Mesodermal cell (in vitro differentiated cells): ENCODE measurements around the gene ATG12. TPM values are rescaled to one million over a fixed set of nuclear protein-coding genes. Genes with fewer than 3 reads are reported as not detected.
"Not testable (repeated sequence)": the region's sequence is repeated elsewhere in the genome, so short reads cannot be mapped to it uniquely, and the experiment has no call there.

ENCODE experiments used
- H3K27ac ChIP-seq: 2 replicates; pipeline ENCODE4 v1.7.0; 2013; ENCODE audit warnings: mild to moderate bottlenecking, low read depth, low read length, moderate library complexity; ENCODE audit not compliant: severe bottlenecking
- H3K36me3 ChIP-seq: 2 replicates; pipeline ENCODE4 v1.7.1; 2013; ENCODE audit warnings: mild to moderate bottlenecking, low read length, moderate library complexity; ENCODE audit not compliant: control insufficient read depth, insufficient read depth
- H3K4me1 ChIP-seq: one replicate; pipeline ENCODE4 v1.7.1; 2013; ENCODE audit warnings: mild to moderate bottlenecking, low read length; ENCODE audit not compliant: insufficient read depth, control insufficient read depth, poor library complexity, severe bottlenecking
- H3K4me3 ChIP-seq: 2 replicates; pipeline ENCODE4 v1.7.0; 2013; ENCODE audit warnings: low read length, control low read depth, mild to moderate bottlenecking; ENCODE audit not compliant: insufficient read depth, poor library complexity, severe bottlenecking; ENCODE audit errors: extremely low read depth
- H3K9me3 ChIP-seq: 2 replicates; pipeline ENCODE4 v1.7.1; 2013; ENCODE audit warnings: mild to moderate bottlenecking, low read length, moderate library complexity; ENCODE audit not compliant: control insufficient read depth
- WGBS, 2 experiments: methylation state at CpG; one replicate each; pipeline ENCODE4 v1.1.5; 2013; ENCODE audit warnings: missing lambda C conversion rate in 2 of 2; ENCODE audit not compliant: insufficient coverage in 2 of 2; 5-methylcytosine and 5-hydroxymethylcytosine counted together
- polyA plus RNA-seq, 2 experiments: library from polyadenylated mRNA; stranded (reverse); fragments of 50-300 nt; gene quantifications; one replicate each; pipeline ENCODE4 v1.2.3, GENCODE V29; 2013

Gene ATG12
- polyA plus RNA-seq (2013, experiment 1 of 2) = 64.7 TPM
- 88.2 TPM for polyA plus RNA-seq (2013, experiment 2 of 2)

DNA sequence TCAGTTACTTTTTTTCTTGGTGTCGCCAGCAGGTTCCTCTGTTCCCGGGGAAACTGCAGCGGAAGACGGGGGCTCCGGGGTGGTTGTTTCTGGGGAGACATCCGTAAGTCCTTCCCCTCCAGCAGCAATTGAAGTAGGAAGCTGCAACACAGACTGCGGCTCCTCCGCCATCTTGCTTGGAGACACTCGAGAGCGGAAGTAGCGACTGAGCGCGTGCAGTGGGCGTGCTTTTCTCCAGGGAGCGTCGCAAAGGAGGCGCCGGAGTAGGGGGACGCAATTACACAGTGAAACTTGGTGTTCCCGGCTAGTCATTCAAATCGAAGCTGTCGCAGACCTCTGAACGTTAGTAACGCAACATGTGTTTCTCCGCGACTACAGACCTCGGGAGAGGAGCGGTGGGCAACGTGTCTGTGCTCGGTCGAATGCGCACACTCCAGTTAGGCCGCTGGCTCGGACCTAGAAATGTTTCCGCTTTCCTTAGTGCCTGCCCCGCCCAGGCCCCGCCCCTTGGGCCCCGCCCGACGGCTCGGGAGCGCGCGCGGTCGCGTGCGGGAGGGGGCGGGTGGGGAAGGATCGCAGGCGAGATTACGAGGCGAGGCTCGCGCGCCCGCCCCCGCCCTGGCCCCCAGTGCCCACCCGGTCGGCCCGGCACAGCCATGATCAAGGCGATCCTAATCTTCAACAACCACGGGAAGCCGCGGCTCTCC, at the start of gene ATG12, which contains the start of gene AP3S1:
Gene ATG12 (minus strand): TSS at position 184 of the 707 bp plus-strand sequence. CDS start 13 bp downstream, at position 171.
Gene AP3S1 (plus strand): TSS at position 554 of the 707 bp plus-strand sequence. CDS start 103 bp downstream, at position 657.
- WGBS, 2 experiments = 14% methylated on average over 53 to 59 of the region's 65 CpGs

DNA sequence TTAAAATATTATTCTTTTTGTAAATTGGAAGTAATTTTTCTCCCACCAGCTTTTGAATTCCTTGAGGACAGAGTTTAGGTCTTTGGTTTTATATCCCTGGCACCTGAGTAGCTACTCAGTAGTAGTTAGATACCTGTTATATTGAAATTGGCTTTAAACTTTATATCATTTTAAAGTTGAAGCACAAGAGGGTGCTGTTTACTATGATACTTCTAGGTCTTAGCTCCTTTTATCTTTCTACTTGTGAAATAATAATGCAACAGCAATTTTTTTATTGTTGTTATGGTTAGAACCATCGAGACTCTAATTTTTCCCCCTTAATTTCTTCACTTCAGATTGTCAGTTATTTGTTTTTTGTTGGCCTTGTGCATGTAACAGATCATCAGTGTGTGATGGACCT, 46.7 kb upstream of the ATG12 start:
- Histone ChIP-seq H3K4me1 (no peaks in the 10 kb centered on the region), H3K36me3 (peaks cover 6% of the 10 kb centered on the region), H3K4me3 (no peak overlapping the region), H3K27ac (no peak overlapping the region), H3K9me3 (no peaks in the 10 kb centered on the region)
- no CpG with 5 or more reads among the region's 1 CpG for WGBS, 2 experiments

More for the DNA sequence above, at the start of gene ATG12, which contains the start of gene AP3S1:
- H3K9me3 ChIP-seq = no peaks in the 10 kb centered on the region
- H3K36me3 ChIP-seq = peaks cover 11% of the 10 kb centered on the region
- H3K27ac ChIP-seq = peak within 1 kb of the TSS; percentile 93
- H3K4me3 ChIP-seq = peak within 1 kb of the TSS; percentile 76
- H3K4me1 ChIP-seq = peaks cover 3% of the 10 kb centered on the region

DNA sequence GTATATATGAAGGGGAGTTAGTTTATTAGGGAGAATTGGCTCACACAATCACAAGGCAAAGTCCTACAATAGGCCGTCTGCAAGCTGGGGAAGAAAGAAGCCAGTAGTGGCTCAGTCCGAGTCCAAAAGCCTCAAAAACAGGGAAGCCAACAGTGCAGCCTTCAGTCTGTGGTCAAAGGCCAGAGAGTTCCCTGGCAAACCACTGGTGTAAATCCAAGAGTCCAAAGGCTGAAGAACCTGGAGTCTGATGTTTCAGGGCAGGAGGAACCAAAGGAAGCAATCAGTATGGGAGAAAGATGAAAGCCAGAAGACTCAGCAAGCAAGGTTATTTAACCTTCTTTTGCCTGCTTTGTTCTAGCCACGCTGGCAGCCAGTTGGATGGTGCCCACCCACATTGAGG, 43.8 kb upstream of the ATG12 start:
- H3K4me3 ChIP-seq, H3K27ac ChIP-seq, H3K4me1 ChIP-seq, H3K9me3 ChIP-seq: not testable (repeated sequence)
- H3K36me3 ChIP-seq = peaks cover 10% of the 10 kb centered on the region
- WGBS, 2 experiments = 73 to 80% methylated on average over 2 to 3 of the region's 3 CpGs

DNA sequence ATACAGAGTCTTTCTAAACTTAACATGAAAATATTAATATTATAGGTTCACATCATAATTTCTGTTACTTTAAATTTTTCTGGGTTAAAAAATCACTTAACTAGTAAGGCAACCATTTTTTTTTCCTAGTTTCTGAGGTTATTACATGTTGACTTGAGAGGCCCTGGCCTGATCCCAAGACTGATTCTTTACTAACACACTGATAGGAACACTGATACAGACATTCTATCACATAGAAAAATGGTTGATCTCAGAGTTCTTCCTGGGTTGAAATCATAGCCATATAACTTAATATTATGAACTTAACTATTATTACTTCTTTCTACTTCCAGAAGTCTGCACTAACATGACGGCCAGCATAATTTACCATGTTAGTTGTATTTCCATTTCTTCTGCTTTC, 43.3 kb upstream of the ATG12 start:
- Histone ChIP-seq H3K4me3 (no peak overlapping the region), H3K9me3 (no peaks in the 10 kb centered on the region), H3K36me3 (peaks cover 10% of the 10 kb centered on the region), H3K27ac (no peak overlapping the region), H3K4me1 (no peaks in the 10 kb centered on the region)
- WGBS, 2 experiments = no CpG with 5 or more reads among the region's 1 CpG

DNA sequence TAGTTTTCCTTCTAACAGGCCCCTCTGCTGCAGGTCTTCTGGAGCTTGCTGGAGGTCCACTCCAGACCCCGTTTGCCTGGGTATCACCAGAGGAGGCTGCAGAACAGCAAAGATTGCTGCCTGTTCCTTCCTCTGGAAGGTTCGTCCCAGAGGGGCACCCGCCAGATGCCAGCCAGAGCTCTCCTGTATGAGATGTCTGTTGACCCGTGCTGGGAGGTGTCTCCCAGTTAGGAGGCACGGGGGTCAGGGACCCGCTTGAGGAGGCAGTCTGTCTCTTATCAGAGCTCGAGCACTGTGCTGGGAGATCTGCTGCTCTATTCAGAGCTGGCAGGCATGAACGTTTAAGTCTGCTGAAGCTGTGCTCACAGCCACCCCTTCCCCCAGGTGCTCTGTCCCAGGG, 41.1 kb upstream of the ATG12 start:
- not testable (repeated sequence) for H3K4me3 ChIP-seq, H3K9me3 ChIP-seq, H3K27ac ChIP-seq, H3K4me1 ChIP-seq
- WGBS, 2 experiments = 91 to 98% methylated on average over 7 of the region's 8 CpGs
- peaks cover 10% of the 10 kb centered on the region for H3K36me3 ChIP-seq

DNA sequence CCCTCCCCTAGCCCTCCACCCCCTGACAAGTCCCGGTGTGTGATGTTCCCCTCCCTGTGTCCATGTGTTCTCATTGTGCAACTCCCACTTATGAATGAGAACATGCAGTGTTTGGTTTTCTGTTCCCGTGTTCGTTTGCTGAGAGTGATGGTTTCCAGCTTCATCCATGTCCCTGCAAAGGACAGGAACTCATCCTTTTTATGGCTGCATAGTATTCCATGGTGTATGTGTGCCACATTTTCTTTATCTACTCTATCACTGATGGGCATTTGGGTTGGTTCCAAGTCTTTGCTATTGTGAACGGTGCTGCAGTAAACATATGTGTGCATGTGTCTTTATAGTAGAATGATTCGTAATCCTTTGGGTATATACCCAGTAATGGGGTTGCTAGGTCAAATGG, 36.0 kb upstream of the ATG12 start:
- 91 to 100% methylated on average over 1 to 5 of the region's 5 CpGs for WGBS, 2 experiments

DNA sequence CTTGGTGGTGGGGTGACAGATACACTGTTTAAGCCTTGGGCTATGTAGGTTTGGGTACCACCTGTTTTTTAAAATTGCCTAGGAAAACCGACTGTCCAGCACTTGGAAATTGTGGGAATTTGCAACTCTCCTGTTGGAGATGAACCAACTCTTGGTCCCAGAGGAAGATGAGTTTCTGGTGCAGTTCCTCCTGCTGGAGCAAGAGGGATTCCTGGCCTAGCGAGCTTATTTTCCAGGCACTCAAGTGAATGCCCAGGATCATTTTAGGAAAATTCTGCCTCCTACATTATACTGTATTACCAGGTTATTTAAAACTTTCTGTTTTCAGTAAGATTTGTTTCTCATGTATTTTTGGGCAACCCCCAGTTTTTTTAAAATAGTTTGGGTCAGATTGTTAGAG, 34.1 kb upstream of the ATG12 start:
- Histone ChIP-seq H3K36me3 (peaks cover 7% of the 10 kb centered on the region), H3K4me3 (no peak overlapping the region), H3K9me3 (no peaks in the 10 kb centered on the region), H3K4me1 (no peaks in the 10 kb centered on the region), H3K27ac (no peak overlapping the region)
- WGBS, 2 experiments = 82 to 88% methylated on average over 1 of the region's 2 CpGs

More for the DNA sequence above, 36.0 kb upstream of the ATG12 start:
- H3K36me3 ChIP-seq, H3K27ac ChIP-seq, H3K9me3 ChIP-seq, H3K4me3 ChIP-seq, H3K4me1 ChIP-seq: not testable (repeated sequence)

DNA sequence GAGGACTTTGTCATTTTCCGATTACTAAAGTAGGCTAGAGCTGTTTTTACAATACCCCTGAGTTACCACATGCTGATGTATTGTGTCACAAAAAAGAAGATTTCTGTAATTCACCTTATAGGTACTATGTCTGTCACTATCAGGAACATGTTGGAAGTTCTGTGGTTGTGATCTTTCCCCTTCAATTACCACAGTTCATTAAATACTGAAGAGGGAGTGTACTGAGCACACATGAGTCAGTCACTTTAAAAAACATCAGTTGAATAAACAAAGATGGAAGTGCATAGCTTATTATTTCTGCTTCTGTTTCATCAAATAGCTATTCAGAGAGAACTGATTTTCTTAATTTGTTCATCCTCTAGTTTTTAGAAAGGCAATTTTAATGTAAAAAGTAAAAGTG, 32.0 kb upstream of the ATG12 start:
- no peak overlapping the region for H3K4me3 ChIP-seq
- no peaks in the 10 kb centered on the region for H3K9me3 ChIP-seq
- H3K27ac ChIP-seq = no peak overlapping the region
- peaks cover 11% of the 10 kb centered on the region for H3K36me3 ChIP-seq
- WGBS, 2 experiments = no CpG with 5 or more reads among the region's 1 CpG
- H3K4me1 ChIP-seq = no peaks in the 10 kb centered on the region

DNA sequence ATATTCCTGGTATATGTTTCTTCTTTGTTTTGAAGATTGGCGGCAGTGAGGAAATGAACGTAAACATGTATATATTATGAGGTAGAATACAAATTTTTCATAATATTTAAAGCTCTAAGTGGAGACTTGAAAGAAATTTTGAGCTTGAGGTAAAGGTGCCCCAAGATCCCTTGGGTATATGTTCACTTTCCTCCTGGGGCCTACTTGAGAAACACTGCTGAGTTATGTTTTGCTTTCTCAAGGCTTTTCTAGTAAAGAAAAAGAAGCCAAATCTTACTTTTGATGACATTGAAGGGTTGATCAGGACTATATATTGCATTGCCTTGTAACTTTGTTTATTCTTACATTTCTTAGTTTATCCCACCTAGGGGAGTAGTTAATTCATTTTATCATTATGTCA, 31.1 kb upstream of the ATG12 start:
- no peak overlapping the region for H3K27ac ChIP-seq
- no peak overlapping the region for H3K4me3 ChIP-seq
- no peaks in the 10 kb centered on the region for H3K4me1 ChIP-seq
- WGBS, 2 experiments = no CpG with 5 or more reads among the region's 2 CpGs
- peaks cover 11% of the 10 kb centered on the region for H3K36me3 ChIP-seq
- H3K9me3 ChIP-seq = no peaks in the 10 kb centered on the region

DNA sequence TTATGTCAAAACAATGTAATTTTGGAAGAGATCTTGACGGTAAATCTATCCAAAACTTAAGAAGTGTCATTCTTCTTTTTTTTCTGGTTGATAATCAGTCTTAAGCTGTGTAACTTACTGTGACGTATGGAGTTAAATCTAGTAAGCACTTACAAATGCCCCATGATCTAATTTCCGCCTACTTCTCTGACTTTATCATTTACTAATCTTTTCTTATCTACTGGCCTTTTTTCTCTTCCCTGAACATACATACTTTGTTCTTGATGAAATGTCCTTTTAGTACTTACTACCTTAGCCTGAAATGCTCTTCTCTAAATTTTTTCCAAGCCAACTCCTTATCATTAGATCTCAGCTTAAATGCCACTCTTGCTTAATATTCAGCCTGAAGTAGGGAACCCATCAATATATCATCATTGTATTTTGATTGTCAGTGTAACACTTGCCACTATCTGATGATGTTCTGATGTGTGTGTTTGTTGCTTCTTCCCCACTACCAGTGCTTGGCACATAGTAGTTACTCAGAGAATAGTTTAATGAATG, 28.0 kb upstream of the ATG12 start:
- Histone ChIP-seq H3K27ac (no peak overlapping the region), H3K4me1 (no peaks in the 10 kb centered on the region), H3K4me3 (no peak overlapping the region), H3K9me3 (no peaks in the 10 kb centered on the region), H3K36me3 (peaks cover 11% of the 10 kb centered on the region)
- 88 to 100% methylated on average over 1 to 3 of the region's 3 CpGs for WGBS, 2 experiments

DNA sequence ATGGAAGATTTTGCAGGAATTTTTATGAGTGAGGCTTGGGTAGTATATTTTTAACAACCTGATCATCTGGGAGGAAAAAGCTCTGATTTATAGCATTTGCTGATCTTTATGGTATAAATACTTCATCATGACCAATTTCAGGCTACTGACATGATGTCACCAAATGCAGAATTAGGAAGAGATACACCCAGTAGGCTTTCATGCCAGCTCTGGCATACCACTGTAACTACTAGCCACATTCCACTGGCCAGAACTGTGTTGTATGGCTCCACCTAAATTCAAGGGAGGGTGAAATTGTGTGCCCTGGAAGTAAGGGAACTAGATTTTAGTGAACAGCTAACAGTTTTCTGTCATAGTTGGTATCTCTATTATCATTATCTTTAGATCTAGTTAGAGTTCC, 18.0 kb upstream of the ATG12 start:
- Histone ChIP-seq H3K27ac (no peak overlapping the region), H3K9me3 (no peaks in the 10 kb centered on the region), H3K4me3 (no peak overlapping the region), H3K4me1 (peaks cover 16% of the 10 kb centered on the region), H3K36me3 (no peaks in the 10 kb centered on the region)
